Vagina (tissue), 2 donors: ENCODE data around the gene ZMIZ1.

Experiments used
- POLR2A ChIP-seq, 2 donors: fragments of 450-650 bp; IDR thresholded peaks; one replicate each; pipeline ENCODE4 v1.6.1; 2017; ENCODE audit warnings: antibody characterized with exemption in 2 of 2, mild to moderate bottlenecking in 2 of 2, moderate library complexity in 2 of 2
- TF ChIP-seq, protein P1 (sequence below), 3 experiments: fragments of 450-650 bp in 2 of 3; fragments of 200-600 bp in 1 of 3; sonication (generic) in 1 of 3; IDR thresholded peaks; one replicate each; pipeline ENCODE4 v1.5.1; 2017 to 2019; ENCODE audit warnings: antibody characterized with exemption in 3 of 3, mild to moderate bottlenecking in 2 of 3, moderate library complexity in 2 of 3

DNA sequence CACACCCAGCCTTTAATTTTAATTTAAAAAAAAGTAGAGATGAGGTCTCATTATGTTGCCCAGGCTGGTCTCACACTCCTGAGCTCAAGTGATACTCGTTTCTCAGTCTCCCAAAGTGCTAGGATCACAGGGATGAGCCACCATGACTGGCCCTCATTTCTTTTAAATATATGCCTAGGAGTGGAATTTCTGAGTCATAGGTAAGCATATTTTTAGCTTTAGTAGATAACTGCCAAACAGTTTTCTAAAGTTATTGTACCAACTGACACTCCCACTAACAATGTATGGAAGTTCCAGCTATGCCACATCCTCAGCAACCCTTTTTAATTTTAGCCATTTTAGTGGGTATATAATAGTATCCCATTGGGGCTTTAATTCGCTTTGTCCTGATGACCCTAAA is 264.7 kb downstream of the ZMIZ1 start:
- TF ChIP-seq, protein P1, sequence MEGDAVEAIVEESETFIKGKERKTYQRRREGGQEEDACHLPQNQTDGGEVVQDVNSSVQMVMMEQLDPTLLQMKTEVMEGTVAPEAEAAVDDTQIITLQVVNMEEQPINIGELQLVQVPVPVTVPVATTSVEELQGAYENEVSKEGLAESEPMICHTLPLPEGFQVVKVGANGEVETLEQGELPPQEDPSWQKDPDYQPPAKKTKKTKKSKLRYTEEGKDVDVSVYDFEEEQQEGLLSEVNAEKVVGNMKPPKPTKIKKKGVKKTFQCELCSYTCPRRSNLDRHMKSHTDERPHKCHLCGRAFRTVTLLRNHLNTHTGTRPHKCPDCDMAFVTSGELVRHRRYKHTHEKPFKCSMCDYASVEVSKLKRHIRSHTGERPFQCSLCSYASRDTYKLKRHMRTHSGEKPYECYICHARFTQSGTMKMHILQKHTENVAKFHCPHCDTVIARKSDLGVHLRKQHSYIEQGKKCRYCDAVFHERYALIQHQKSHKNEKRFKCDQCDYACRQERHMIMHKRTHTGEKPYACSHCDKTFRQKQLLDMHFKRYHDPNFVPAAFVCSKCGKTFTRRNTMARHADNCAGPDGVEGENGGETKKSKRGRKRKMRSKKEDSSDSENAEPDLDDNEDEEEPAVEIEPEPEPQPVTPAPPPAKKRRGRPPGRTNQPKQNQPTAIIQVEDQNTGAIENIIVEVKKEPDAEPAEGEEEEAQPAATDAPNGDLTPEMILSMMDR (IDR thresholded peaks at IDR 0.05): no peak
- no peak for TF ChIP-seq POLR2A (IDR thresholded peaks at IDR 0.05)
